Mammary epithelial cell (primary cell): Measurements from ENCODE around the gene GOLPH3L.

ENCODE experiments used
- EZH2 ChIP-seq: IDR thresholded peaks from 2 replicates; pipeline ENCODE4 v1.6.1; 2012; ENCODE audit warnings: low read length, inconsistent platforms, borderline replicate concordance
- TF ChIP-seq, protein P1 (sequence below), 2 donors: IDR thresholded peaks in 1 of 2; conservative IDR thresholded peaks in 1 of 2; 2 replicates each; pipeline ENCODE4 v1.5.1; 2011 to 2012; ENCODE audit warnings: inconsistent platforms in 2 of 2, low read length in 2 of 2, mild to moderate bottlenecking in 2 of 2, control low read depth in 1 of 2, low read depth in 1 of 2; ENCODE audit not compliant: insufficient read depth in 1 of 2; ENCODE audit errors: extremely low read depth in 1 of 2

DNA sequence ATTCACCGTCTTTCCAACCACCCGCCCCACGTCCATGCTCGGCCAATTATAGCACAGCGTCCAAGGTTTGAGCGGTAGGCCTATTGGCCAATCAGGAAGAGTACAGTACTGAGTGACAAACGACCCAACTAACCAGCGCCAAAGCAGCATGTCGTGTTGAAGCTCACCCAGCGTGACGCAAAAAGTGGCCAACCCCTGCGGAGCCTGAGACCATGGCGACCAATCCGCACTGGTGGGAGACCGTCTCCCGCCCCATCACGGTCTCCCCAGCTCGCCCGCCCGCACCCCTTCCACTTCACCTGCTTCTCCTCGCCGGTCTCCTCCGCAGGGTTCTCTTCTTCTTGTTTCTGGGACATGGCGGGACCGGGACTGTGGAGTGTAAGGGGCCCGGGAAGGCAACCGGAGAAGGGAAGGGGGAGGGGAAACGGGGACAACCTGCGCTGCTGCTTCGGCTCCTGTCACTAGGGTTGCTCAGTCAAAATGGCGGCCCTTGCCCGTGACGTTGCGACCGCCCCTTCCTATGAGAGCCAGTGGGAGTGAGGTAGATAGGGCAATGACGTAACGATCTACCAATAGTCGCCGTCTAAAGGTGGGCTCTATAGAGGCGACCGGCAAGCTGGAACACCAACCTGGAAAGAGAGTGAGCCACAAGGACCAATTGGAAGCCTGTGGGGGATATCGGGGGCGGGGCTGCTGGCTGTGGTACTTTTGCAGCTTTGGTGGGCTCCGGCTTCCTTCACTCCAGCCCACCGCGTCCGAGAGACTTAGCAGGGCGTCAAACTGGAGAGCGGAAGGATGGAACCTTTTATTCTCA, 67.6 kb downstream of the GOLPH3L start, which contains the start of gene ENSA:
- TF ChIP-seq, protein P1, sequence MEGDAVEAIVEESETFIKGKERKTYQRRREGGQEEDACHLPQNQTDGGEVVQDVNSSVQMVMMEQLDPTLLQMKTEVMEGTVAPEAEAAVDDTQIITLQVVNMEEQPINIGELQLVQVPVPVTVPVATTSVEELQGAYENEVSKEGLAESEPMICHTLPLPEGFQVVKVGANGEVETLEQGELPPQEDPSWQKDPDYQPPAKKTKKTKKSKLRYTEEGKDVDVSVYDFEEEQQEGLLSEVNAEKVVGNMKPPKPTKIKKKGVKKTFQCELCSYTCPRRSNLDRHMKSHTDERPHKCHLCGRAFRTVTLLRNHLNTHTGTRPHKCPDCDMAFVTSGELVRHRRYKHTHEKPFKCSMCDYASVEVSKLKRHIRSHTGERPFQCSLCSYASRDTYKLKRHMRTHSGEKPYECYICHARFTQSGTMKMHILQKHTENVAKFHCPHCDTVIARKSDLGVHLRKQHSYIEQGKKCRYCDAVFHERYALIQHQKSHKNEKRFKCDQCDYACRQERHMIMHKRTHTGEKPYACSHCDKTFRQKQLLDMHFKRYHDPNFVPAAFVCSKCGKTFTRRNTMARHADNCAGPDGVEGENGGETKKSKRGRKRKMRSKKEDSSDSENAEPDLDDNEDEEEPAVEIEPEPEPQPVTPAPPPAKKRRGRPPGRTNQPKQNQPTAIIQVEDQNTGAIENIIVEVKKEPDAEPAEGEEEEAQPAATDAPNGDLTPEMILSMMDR (conservative IDR thresholded peaks at IDR 0.05 in 1 of 2, IDR thresholded peaks at IDR 0.05 in 1 of 2; ENCODE audit: extremely low read depth in 1 of 2, insufficient read depth in 1 of 2, low read depth in 1 of 2, low read length in 2 of 2), result no peak
- no peak for TF ChIP-seq EZH2
